HG03097 (cell line): ENCODE measurements around the gene JUND.

ENCODE experiments used
- ATAC-seq: cut with Tn5 transposase; IDR thresholded peaks from one replicate; pipeline ENCODE4 v1.9.1; 2021; ENCODE audit not compliant: unreplicated experiment, low FRiP score

JUND gene

GRCh38 chr19:18251587-18252369 lies 29.6 kb downstream of the JUND start:
- ATAC-seq, result no peak

GRCh38 chr19:18249834-18250233 lies 31.6 kb downstream of the JUND start:
- ATAC-seq, result no peak

GRCh38 chr19:18245297-18245696 lies 36.1 kb downstream of the JUND start:
- no peak for ATAC-seq

GRCh38 chr19:18239303-18239702 lies 42.1 kb downstream of the JUND start:
- ATAC-seq, result no peak

- ATAC-seq, result no peak
Measured at GRCh38 chr19:18234194-18234593, 47.2 kb downstream of the JUND start.

GRCh38 chr19:18233224-18233825 lies 48.1 kb downstream of the JUND start:
- no peak for ATAC-seq

- ATAC-seq, result no peak
Measured at GRCh38 chr19:18232540-18233223, 48.7 kb downstream of the JUND start.

GRCh38 chr19:18231775-18232174 lies 49.6 kb downstream of the JUND start:
- no peak for ATAC-seq

GRCh38 chr19:18230941-18231734 lies 50.3 kb downstream of the JUND start:
- no peak for ATAC-seq

- ATAC-seq, result no peak
Measured at GRCh38 chr19:18229915-18230314, 51.5 kb downstream of the JUND start.
